HG03460 (cell line): ENCODE results near the gene C7orf25.
A peak's percentile ranks its signal among the peaks of the same experiment; 100 is the strongest.
"Not testable (repeated sequence)": the region's sequence is repeated elsewhere in the genome, so short reads cannot be mapped to it uniquely, and the experiment has no call there.

ENCODE experiments used
- ATAC-seq: cut with Tn5 transposase; IDR thresholded peaks from one replicate; pipeline ENCODE4 v1.9.1; 2021; ENCODE audit not compliant: unreplicated experiment

C7orf25 gene

DNA sequence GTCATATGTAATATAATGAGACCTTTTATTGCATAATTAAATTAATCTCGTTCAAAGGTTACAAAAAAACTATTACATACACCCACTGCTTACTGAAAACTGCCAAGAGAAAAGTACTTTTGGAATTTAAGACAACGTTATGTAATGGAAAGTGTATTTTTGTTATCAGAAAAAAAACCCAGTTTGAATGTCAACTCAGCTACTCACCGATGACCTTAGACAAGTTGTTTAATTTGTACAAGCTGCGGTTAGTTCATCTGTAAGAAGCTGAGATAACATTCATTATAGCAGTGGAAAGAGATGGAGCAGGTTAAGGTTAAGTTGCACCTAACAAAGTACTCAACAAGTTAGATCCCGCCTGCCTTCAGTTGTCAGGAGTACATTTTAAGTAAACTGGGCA lies 19.0 kb upstream of the C7orf25 start:
- ATAC-seq: no peak

DNA sequence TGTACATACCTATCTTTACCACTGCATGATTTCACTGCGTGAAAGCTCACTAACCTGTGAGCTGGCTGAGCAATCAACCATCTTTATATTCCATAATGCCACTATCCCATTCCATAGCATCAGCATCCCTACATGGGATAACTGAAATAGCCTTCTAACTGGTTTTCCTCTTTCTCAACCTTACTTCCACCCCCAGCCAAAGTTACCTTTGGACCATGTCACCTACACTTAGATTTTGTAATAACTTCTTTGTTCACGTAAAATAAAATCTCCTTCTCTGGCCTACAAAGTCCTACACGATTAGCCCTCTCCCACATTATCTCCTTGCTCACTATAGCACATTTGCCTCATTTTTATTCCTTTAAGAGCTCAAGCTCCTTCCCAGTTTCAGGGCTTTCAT lies 17.6 kb upstream of the C7orf25 start:
- no peak for ATAC-seq

DNA sequence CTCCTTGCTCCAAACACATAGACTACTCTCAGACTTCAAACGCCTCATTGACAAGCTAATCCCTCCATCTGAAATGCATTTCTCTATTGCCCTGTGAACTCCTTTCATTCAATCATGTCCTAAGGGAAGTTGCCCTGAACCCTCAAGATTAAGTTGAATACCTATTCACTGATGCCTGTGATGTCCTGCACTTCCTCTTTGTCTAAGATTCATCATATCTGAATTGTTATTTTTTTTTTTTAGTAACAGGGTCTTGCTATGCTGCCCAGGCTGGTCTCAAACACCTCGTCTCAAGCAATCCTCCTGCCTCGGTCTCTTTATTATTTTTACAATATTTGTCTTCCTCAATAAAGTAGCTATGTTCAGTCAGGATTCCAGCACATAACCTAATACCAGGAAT lies 16.9 kb upstream of the C7orf25 start:
- no peak for ATAC-seq

DNA sequence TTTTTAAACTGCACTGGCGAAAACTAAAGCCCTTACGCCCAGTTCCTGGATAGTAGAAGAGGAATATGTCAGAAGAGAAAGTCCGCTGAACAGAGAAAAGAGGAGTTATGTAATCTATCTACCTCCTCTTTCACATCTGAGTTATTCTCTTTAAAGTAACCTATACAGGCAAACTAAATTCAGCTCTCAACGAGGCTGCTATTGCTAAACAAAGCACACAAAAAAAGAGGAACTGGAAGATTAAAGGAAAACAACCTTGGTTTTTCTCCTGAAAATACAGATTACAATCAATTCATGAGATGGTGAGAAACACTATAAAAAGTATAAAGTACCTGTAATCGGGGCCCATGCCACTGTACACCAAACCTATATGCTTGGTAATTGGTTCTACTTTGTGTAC lies 14.3 kb upstream of the C7orf25 start:
- no peak for ATAC-seq

DNA sequence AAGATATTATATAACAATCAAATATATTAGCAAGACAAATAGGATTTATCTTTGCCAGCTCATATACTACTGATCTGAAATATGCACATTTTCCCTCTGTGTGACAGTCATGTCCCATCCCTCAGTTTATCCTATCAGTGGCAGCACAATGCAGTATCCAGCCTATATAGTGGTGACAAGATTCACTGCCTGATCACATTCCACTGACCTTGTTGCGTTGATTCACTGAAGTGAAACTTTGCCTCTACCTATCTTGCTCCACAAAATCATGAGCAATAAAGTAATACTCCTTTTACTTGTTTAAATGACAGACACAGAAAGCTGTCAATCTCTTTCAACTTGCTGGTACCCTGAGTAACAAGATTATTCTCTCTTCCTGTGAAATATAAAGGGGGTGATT lies 13.8 kb upstream of the C7orf25 start:
- ATAC-seq: no peak

DNA sequence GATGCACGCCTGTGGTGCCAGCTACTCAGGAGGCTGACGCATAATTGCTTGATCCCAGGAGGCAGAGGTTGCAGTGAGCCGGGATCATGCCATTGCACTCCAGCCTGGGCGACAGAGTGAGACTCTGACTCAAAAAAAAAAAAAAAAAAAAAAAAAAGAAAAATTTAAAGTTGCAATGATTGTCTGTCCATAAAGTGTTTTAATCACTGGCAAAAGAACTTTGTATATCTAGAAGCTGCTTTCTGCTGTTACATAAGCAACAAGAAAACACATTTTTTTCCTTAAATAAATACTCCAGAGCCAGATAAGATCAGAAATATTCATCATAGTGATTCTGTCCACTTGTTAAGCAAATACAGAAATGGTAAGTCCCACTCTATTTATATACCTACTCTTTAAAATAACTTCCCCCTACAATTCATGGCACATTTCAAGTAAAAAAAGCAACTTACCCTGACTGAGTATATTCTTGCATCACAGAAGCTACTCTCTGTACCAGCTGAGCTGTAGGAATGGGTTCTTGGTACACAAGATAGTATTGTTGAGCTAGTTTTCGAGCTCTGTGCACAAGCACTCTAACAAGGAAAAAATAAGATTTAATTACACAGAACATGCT lies 12.5 kb upstream of the C7orf25 start:
- no peak for ATAC-seq

DNA sequence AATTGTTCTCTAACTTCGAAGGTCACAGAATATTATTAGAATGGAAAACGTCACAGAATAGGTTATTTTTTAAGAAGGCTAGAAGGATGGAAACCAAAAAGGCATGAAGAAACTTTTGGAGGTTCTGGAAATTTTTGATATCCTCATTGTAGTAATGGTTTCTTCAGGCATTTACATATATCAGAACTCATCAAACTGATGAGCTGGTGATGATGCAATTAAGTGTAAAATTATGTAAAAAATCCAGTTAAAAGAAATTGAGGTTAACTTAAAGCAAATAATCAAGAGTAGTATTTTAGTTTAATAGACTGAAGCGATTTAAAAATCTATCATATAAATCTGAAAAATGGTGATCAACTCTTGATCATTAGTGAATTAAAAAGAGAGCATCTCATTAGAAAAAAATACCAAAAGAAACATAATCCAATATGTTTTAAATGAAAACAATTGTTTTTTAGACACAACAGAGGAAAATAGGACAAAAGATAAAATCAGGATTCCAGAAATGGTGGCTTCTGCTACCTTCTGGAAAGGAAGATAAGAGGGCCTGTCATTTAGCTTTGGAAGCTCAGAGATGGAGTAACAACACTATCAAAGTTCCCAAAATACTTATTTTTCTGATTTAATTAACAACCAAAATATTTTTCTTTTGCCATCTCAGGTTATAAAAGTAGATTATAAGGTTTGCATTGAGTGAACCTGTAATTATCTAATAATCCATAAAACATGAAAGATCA lies 10.3 kb upstream of the C7orf25 start:
- ATAC-seq: no peak

DNA sequence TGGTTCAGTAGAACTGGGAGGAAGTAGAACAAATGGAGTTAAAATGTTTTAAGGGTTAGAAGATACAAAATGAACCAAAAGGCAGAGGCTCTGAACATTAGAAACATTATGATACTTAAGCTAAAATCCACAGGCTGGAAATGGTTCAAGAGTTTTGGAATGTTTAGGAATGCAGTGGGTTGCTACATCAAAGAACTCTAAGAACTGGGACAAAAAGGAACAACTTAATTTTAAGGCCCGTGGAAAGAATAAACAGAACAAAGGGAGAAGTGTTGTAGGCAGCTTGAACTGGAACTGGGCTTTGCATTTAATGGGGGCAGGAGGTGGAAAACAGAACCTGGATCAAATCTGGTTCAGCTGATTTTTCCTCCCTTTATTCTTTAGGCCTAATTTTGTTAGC lies 3.5 kb upstream of the C7orf25 start:
- no peak for ATAC-seq

DNA sequence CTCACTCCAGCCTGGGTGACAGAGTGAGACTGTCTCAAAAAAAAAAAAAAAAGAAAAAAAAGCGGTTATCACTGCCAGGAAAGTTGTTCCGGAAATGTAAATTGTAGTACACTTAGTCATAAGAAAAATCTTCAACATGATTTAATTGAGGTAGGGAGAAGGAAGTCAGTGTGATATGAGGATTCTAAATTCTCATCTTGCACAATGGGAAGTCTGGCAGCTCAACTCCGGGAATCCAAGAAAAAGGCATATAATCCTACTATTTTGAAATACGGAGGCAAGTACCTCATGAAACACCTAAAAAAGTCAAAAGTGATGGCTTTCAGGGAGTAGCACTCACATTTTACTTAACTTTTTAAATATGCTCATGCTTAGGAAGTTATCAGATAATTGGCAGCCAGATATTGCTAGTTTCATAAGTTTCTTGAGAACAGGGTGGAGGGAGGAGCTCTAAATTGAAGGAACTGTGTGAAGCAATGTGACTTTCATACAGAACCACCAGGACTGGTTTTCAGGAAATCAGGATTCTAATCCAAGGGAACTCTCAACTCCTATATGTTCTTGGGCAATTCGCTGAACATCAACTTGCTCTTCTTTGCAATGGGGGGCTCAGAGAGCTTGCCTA lies 2.7 kb upstream of the C7orf25 start:
- ATAC-seq: no peak

DNA sequence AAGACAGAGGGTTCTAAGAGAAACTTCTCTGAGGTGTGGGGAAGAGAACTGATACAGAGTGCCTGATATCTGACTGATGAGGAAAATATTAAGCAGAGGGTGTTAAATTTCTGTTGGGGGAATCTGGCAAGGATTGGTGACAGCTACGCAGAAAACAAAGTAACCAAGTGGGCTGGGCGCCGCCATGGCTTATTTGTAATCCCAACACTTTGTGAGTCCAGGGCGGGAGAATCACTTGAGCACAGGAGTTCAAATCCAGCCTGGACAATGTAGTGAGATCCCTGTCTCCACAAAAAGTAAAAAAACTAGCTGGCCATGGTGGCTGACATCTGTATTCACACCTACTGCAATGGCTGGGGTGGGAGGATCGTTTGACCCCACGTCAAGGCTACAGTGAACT lies 2.1 kb upstream of the C7orf25 start:
- ATAC-seq: no peak

DNA sequence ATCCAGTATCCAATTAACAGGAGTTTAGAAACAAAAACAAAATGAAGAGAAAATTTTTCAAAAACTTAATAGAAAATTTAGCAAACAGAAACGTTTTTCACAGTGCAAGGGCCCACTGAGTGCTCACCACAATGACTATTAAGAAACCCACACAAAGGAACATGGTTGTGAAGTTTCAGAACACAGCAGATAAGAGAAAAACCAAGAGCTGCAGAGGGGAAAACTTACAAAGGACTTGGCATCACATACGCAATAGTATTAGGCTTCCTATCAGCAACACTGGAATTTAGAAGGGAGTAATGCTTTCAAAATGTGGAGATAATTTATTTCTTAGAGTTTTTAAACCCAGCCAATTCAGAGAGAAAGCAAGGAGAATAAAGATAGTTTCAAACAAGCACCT lies 1.7 kb upstream of the C7orf25 start:
- ATAC-seq: no peak

DNA sequence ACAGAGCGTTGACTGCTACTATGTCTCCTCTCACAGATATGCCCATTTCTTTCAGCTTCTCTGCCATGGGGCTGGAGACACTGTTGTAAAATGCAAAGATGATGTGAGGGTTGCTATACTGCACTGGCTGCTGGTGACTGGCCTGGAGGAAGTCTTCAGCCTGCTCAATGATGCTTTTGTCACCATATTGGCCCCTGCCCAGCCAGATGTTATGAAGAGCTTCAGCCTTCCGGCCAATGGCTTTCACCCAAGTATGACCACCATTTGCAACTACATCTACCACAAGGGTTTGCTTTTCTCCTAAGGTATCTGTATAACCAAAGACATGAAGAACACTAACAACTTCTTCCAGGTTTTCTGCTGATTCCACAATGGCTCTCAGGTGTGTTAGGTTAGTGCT lies 1.6 kb downstream of the C7orf25 start:
- ATAC-seq: no peak

DNA sequence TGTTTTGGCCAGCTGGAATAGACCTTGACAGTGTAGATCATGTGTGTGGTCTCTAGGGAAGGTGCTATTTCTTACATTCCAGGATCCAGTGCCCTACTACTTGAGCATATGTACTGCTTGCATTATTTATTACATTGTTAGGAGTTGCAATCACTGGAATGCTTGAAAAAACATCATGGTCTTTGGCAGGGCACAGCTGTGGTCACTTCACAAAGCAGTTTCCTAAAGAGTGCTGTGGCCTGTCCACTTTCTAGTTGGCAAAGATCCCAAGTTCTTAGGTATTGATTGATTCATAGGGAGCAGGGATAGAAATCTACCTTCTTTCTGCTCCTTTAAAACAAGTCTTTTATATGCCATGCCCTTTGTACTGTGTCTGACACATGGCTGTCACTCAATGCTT lies 4.6 kb downstream of the C7orf25 start:
- no peak for ATAC-seq

DNA sequence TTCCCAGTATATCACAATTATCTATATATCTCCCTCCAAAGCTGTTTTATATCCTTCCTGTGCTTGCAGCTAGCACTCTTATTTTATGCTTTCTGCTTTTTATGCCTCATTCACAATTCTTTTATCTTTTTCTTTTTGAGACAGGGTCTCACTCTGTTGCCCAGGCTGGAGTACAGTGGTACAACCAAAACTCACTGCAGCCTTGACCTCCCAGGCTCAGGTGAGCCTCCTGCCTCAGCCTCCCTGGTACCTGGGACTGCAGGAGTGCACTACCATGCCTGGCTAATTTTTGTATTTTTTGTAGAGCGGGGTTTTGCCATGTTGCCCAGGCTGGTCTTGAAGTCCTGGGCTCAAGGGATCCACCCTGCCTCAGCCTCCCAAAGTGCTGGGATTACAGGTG lies 5.7 kb downstream of the C7orf25 start:
- ATAC-seq: no peak

DNA sequence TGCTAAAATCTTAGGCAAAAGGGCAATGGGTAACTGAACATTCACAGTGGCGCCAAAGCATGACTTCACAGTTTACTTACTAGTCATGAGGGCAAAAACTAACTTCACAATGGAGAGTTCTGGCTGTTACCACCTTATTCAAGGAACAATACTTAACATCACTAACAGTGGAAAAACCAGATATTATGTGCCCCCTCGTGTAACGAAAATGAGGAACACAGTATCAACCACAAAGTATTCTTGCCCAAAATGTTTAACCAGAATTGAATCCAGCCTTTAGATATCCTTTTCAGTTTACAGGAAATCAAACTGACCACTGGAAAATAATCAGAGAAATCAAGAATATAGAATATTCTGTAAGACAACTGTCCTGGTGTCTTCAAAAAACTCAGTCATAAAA lies 9.5 kb downstream of the C7orf25 start:
- no peak for ATAC-seq

DNA sequence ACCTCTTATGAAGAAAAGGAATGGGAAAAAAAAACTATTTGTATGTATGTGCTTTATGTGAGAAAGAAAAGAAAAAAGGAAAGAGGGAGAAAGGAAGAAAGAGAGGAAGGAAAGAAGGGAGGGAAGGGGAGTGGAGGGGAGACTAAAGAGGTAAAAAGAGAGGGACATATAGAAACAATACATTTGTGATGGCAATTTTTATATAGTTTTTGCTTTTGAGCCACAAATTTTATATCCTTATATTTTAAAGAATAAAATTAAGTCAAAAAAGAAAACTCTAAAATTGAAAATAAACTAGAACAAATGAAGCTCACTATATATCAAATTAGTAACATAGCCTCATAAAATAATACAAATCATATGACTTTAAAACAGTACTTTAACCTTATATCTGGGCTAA lies 11.0 kb downstream of the C7orf25 start:
- ATAC-seq: no peak

DNA sequence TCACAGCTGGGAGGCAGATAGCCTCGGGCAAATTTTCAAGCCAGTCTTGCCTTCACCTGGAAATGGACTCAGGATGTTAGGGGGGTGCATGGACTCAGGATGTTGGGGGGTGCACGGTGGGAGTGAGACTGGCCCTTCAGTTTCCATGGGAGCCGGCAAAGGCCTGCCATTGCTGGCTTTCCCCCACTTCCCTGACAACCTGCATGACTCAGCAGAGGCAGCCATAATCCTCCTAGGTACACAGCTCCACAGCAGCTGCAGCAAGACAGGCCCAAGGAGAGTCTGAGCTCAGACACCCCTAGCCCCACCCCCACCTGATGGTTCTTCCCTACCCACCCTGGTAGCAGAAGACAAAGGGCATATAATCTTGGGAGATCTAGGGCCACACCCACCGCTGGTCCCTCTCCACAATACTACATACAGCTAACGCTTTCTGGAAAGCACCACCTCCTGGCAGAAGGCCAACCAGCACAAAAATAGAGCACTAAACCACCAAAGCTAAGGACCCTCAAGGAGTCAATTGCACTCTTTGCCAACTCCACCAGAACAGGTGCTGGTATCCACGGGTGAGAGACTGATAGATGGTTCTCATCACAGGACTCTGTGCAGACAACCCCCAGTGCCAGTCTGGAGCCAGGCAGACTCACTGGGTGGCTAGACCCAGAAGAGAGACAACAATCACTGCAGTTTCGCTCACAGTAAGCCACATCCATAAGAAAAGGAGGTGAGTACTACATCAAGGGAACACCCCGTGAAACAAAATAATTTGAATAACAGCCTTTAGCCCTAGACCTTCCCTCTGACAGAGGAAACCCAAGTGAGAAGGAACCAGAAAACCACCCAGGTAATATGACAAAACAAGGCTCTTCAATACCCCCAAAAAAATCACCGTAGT lies 18.3 kb downstream of the C7orf25 start:
- no peak for ATAC-seq

DNA sequence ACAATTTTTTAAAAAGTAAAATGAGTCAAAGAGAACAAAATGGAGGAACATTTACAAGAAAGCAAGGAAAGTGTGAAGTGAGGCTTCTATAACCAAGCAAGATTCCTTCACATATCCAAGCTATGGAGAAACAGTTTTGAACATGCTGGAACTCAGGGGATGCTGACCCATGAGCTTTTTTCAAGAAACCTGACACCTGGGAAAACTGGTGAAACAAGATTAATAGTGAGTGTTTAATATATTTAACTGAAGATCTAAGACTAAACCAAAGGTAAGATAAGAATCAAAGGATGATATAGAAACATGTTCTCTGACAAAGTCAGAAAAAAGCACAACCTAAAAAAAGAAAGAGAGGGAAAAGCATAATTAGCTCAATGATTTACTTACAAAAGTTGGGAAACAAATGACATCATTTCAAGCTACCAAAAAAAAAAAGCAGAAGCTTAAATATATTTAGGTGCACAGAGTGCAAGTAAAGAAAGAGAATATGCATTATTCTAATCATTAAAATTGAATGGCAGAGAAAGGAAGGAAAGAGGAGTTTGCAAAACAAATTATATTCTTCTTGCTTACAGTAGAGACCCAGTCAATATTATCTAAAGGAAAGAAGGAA lies 24.9 kb downstream of the C7orf25 start:
- no peak for ATAC-seq

DNA sequence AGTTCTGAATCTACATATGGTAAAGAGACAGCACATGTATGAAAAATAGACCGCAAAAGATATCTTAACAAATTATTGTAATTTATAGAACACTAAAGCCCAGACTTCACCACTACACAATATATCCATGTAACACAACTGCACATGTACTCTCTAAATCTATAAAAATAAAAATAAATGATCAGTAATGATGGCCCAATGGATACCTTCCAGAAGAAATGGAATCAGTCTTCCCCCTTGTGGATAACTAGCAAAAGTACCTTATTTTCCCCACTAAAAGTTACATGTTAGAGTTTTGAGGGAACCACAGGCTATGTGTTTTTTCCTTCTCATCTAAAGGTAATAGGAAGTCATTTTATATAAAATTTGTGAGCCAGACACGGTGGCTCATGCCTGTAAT lies 25.7 kb downstream of the C7orf25 start:
- no peak for ATAC-seq

DNA sequence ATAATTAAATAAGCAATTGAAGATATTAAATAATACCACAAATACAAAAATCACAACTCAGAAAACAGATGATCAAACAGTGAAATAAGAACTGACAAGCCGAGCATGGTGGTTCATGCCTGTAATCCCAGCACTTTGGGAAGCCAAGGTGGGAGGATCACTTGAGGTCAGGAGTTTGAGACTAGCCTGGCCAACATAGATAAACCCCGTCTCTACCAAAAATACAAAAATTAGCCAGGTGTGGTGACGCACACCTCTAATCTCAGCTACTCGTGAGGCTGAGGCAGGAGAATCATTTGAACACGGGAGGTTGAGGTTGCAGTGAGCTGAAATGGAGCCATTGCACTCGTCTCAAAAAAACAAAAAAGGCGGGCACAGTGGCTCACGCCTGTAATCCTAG lies 26.7 kb downstream of the C7orf25 start:
- ATAC-seq: not testable (repeated sequence)

DNA sequence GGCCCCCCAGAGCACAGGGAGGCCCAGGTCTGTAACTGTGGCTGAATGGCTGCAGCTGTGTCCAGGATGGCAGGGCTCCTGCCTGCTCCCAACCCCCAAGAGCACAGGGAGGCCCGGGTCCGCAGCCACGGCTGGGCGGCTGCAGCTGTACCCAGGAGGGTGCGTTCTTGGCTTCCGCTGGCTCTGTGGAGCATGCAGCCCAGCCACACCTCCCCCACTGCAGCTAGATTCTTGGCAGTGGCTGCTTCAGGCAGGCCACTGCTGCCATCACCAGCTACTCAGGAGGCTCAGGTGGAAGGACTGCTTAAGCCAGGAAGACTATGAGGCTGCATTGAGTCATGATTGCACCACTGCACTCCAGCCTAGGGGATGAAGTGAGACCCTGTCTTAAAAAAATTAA lies 27.9 kb downstream of the C7orf25 start:
- ATAC-seq: peak; percentile 58
